Activated T-helper 1 cell treated with Interleukin-2 at 50 U/mL for 16 hours (primary cell): ENCODE results near the gene IFI44L.

Source experiments
- DNase-seq: peaks from one replicate; pipeline ENCODE4 v3.0.0-alpha.2; 2020; ENCODE audit warnings: low read depth

IFI44L gene

DNA sequence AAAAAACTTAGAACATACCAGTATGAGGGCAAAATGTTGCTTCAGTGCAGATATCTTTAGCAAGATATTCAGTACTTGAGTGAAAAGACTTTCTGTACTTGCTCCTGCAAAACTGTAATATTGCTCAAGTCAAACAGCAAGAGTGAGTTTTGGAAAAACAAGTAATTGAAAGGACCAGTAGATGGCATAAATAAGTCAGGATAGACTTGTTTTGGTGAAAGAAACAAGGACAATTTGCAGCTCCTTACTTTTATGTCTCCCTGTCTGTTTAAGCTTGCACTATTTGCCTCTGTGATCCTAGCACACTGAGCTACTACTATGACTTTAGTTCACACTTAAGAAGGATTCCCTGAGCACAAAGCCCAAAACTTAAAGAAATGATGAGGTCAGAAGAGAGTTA, 68.4 kb downstream of the IFI44L start:
- DNase-seq, result no peak

DNA sequence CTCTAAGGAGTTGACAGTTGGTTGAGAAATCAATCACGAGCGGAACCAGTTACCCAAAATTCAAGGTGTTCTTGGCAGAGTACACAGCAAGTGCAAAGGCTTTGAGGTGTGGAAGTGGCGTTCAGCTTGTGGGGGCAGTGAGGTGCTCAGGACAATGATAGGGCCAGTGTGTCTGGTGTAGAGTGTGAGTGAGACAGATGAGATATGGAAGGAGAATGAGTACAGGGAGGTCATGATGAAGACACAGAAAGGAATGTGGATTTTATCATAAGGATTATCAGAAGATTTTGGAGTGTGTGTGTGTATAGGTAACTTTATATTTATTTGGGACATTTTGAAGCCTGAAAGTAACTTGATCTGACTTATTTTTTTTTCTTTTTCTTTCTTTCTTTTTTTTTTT, 70.3 kb downstream of the IFI44L start:
- DNase-seq, result no peak

DNA sequence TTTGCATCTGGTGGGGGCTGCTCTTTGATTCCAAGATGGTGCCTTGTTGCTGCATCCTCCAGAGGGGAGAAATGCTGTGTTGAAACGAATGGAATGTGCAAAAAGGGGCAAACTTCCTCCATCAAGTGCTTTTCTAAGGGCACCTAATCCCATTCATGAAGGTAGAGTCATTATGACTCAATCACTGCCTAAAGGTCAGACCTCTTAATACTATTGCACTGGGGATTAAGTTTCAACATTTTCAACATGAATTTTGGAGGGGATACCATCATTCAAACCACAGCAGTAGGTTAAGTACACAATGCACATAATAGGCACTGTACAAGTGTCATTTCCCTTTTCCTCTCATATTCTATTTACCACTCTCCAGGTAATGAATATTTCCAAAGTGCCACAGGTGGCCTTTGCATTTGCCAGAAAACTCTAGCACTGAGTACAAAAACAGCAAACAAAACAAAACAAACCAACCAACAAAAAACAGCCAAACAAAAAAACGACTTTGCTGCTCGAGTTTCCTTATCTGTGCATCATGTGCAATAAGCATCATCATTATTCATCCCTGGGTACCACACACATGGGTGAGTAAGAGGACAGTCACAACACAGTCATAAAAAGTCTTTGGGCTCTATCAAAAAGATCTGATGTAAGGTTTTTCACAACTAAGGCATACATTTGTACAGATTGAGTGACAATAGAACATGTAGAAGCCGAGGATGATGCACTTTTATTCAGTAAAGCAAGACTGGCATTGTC, 71.9 kb downstream of the IFI44L start:
- DNase-seq, result no peak
